Right lobe of liver (tissue), 4 donors: Measurements from ENCODE around the gene VAV2.

Experiments used
- CTCF ChIP-seq, 4 donors: fragments of 200-600 bp in 3 of 4; fragments of 450-650 bp in 1 of 4; IDR thresholded peaks; one replicate each; pipeline versions ENCODE4 v1.5.1 to v1.8.0; 2016 to 2022; ENCODE audit warnings: antibody characterized with exemption in 4 of 4, mild to moderate bottlenecking in 2 of 4
- POLR2A ChIP-seq: fragments of 450-650 bp; IDR thresholded peaks from one replicate; pipeline ENCODE4 v1.6.1; 2017; ENCODE audit warnings: antibody characterized with exemption, mild to moderate bottlenecking
- donor health status: DM: no; HTN: no; CAD: no.
- donor health status: DM: no; HTN: no; CAD: no.
- donor health status: DM: no; HTN: yes; CAD: no.

GRCh38 chr9:133930682-133931485, 61.2 kb downstream of the VAV2 start:
- TF ChIP-seq CTCF (IDR thresholded peaks at IDR 0.05) (no peak), POLR2A (no peak)
